Lower lobe of right lung (tissue), 2 donors: ENCODE data around the gene CDK19. TPM values are rescaled to one million over a fixed set of nuclear protein-coding genes. Genes with fewer than 3 reads are reported as not detected.

Experiments used
- ATAC-seq, 2 donors: fragments of 200-7000 bp; cut with Tn5 transposase; one replicate each; pipeline ENCODE4 v1.9.1; 2020 to 2022; ENCODE audit warnings: mild to moderate bottlenecking in 2 of 2, moderate library complexity in 2 of 2
- DNase-seq: peaks from one replicate; pipeline ENCODE4 v3.0.0-alpha.2; 2020
- H3K27ac ChIP-seq: fragments of 200-600 bp; one replicate; pipeline ENCODE4 v1.8.0; 2022
- H3K27me3 ChIP-seq: fragments of 200-600 bp; one replicate; pipeline ENCODE4 v1.8.0; 2022; ENCODE audit warnings: low read depth
- H3K36me3 ChIP-seq: fragments of 200-600 bp; one replicate; pipeline ENCODE4 v1.8.0; 2022; ENCODE audit warnings: mild to moderate bottlenecking
- H3K4me1 ChIP-seq: fragments of 200-600 bp; one replicate; pipeline ENCODE4 v1.8.0; 2022
- H3K4me3 ChIP-seq: fragments of 200-600 bp; one replicate; pipeline ENCODE4 v1.8.0; 2022; ENCODE audit warnings: mild to moderate bottlenecking
- H3K9me3 ChIP-seq: fragments of 200-600 bp; one replicate; pipeline ENCODE4 v1.8.0; 2022
- CTCF ChIP-seq: fragments of 200-600 bp; IDR thresholded peaks from one replicate; pipeline ENCODE4 v1.8.0; 2022; ENCODE audit warnings: antibody characterized with exemption, mild to moderate bottlenecking
- intact Hi-C: fragments of 100-400 bp; cut with DNase I; formaldehyde crosslinking; loops from one replicate; pipeline ENCODE4 v1.11.0; 2022
- total RNA-seq: library from RNA; stranded (reverse); fragmentation: NEBNext Ultra II Directional; extraction: Animal tissue kit (Norgen Biotek cat#: 25700); gene quantifications from one replicate; pipeline ENCODE4 v1.2.1, GENCODE V29; 2021
- donor health status: DM: no; HTN: yes; CAD: no; lungs with severe emphysema.

CDK19 gene
- total RNA-seq, 1 donor from 2014 or later, result 26.0 TPM

GRCh38 chr6:110573537-110573936 is 241.7 kb downstream of the CDK19 start:
- H3K27me3 ChIP-seq, result no peaks in the 10 kb centered on the region
- no peaks in the 10 kb centered on the region for H3K9me3 ChIP-seq
- no peak for TF ChIP-seq CTCF
- no peak overlapping the region for H3K4me3 ChIP-seq
- no peaks in the 10 kb centered on the region for H3K36me3 ChIP-seq
- no peaks in the 10 kb centered on the region for H3K4me1 ChIP-seq
- DNase-seq, result no peak
- ATAC-seq, result no peak
- intact Hi-C loops, result no loop called here
- H3K27ac ChIP-seq, result no peak overlapping the region

GRCh38 chr6:110573136-110573535 is 242.1 kb downstream of the CDK19 start:
- intact Hi-C loops, result no loop called here
- no peak overlapping the region for H3K4me3 ChIP-seq
- H3K4me1 ChIP-seq, result no peaks in the 10 kb centered on the region
- no peak for TF ChIP-seq CTCF
- H3K27me3 ChIP-seq, result no peaks in the 10 kb centered on the region
- no peak for DNase-seq
- no peaks in the 10 kb centered on the region for H3K9me3 ChIP-seq
- ATAC-seq, result no peak
- H3K27ac ChIP-seq, result no peak overlapping the region
- no peaks in the 10 kb centered on the region for H3K36me3 ChIP-seq

- Histone ChIP-seq H3K4me1 (no peaks in the 10 kb centered on the region), H3K9me3 (no peaks in the 10 kb centered on the region), H3K27me3 (no peaks in the 10 kb centered on the region), H3K27ac (no peak overlapping the region), H3K36me3 (no peaks in the 10 kb centered on the region), H3K4me3 (no peak overlapping the region)
- intact Hi-C loops, result no loop called here
- DNase-seq, result no peak
- no peak for ATAC-seq
- TF ChIP-seq CTCF, result no peak
Measured at GRCh38 chr6:110567957-110568696, 247.1 kb downstream of the CDK19 start.

GRCh38 chr6:110566346-110567125 is 248.7 kb downstream of the CDK19 start:
- H3K27ac ChIP-seq, result no peak overlapping the region
- H3K36me3 ChIP-seq, result no peaks in the 10 kb centered on the region
- intact Hi-C loops, result no loop called here
- H3K27me3 ChIP-seq, result no peaks in the 10 kb centered on the region
- no peaks in the 10 kb centered on the region for H3K9me3 ChIP-seq
- H3K4me1 ChIP-seq, result no peaks in the 10 kb centered on the region
- ATAC-seq (no peak), DNase-seq (no peak)
- no peak overlapping the region for H3K4me3 ChIP-seq
- no peak for TF ChIP-seq CTCF

- Histone ChIP-seq H3K27me3 (no peaks in the 10 kb centered on the region), H3K36me3 (no peaks in the 10 kb centered on the region), H3K9me3 (no peaks in the 10 kb centered on the region), H3K4me1 (no peaks in the 10 kb centered on the region), H3K27ac (no peak overlapping the region), H3K4me3 (no peak overlapping the region)
- DNase-seq (no peak), ATAC-seq (no peak)
- intact Hi-C loops, result no loop called here
- TF ChIP-seq CTCF, result no peak
Measured at GRCh38 chr6:110564703-110565421, 250.4 kb downstream of the CDK19 start.
